ELR (cell line): ENCODE data around the gene CDC42BPG.

Experiments
- DNase-seq: peaks from one replicate; pipeline ENCODE4 v3.0.0-alpha.2; 2015; ENCODE audit warnings: low read depth

CDC42BPG gene

DNA sequence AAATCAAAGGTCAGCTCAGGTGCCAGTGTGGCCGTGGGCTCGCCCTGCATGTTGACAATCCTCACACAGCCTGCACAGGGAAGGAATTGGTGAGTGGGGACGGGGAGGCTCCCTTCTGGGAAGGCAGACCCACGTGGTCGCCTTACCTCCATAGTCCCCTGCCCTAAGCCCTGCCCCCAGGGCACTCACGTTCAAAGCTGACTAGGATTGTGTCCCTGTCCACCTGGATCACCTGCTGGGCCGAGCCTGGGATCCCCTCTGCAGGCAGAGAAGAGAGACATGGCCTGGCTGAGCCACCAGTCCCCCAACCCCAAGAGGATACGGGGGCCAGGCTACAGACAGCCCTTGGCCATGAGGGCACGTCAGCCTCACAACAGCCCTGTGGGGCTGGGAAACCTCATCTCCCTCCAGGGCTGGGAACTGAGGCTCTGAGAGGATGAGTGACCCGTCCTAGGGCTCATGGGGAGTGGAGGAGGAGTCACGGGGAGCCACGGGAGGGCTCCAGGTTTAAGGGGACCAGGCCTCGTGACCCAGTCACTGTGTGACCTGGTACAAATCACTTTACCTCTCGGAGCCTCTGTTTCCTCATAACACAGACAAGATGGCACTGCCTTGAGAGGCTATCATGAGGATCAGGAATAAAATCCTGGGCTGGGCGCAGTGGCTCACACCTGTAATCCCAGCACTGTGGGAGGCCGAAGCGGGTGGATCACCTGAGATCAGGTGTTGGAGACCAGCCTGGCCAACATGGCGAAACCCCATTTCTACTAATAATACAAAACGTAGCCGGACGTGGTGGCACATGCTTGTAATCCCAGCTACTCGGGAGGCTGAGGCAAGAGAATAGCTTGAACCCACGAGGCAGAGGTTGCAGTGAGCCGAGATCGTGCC lies 54.0 kb downstream of the CDC42BPG start:
- no peak for DNase-seq

GRCh38 chr11:64789331-64790204 lies 54.9 kb downstream of the CDC42BPG start:
- DNase-seq = no peak

DNA sequence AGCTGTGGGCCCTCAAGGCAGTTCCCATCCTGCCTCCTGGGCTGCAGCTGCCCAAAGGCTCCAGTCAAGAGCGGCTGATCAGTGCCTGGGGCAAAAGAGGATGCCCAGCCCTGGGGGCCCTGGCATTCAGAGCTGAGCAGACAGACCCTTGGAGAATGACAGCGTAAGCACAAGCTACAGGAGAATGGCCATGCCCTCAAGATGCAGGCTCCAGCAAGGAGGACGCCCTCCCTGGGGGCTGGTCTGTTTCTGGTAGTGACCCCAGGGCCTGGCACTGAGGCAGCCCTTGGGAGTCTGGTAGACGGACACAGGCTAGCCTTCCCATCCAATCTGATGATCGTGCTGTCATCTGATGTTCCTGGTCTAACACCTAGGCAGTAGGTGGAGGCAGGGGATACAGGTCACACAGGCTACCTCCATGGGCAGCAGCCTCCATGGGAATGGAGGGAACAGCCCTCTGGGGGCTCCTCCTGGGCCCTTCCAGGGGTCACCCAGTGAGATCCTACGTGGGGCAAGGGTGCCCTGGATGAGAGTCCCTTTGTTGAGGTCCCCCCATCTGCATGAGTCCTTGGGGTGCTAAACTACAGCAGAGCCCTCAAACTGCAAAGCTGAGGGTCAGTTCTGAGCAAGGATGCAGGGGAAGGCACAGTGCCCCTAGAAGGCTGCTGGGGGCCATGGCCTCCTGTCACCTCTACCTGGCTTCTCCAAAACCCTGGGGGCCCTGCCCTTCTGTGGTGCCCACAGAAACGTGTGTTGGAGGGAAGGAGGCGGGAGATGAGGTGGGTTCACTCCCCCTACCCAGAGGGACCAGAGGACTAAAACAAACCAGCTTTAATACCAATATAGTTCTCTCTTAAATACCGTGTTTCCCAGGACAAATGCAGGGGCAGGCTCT lies 55.9 kb downstream of the CDC42BPG start:
- DNase-seq = no peak

DNA sequence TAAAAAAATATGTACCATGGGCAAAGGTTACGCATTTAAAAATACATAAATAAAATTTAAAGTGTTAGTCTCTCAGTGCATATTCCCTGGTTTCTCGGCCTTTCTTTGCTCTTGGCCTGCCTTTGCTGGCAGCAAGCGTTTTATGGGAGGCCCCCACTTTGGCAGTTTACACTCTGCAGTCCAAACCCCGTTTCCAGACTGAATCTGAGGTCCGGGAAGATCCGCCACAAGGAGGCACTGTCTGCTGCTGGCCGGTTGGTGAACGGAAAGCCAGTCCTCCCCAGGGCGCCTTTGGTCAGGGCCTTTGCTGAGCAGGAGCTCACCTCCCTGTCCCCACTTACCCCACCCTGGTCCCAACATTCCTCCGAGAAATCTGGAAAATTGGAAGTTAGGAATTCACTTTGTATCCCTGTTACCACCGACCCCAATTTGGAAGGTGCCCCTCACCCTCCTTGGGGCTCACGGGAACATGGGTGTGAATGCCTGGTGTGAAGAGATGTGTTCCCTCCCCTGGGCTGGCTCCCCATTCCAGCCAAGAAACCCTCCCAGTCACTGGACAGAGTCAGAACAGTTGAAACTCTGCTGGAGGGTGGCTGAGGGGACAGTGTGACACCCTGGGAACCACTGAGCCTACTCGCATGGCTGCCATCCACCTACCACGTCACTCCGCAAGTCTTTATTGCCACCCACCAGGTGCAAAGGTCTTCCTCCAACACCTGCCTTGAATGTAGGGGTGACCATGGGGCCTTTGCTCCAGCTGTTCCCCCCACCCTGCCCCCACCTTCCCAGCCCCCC lies 56.7 kb downstream of the CDC42BPG start:
- peak; percentile 64 for DNase-seq

DNA sequence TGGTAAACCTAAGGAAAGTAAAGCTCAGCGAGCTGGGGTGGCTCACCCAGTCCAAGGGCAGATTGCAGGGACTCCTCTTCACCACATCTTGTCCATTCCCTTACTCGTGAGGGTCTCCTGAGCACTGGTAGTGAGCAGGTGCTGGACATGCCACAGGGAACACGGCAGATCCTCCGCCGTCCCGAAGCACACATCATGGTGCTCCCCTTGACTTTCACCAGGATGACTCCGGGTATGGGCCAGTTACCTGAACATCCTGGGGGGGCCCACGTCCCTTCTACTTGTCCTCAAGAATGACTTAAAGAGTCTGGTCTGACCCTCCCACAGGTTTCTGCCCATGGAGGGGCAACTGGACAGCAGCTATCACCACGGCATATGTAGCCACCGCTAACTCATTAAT lies 58.1 kb downstream of the CDC42BPG start:
- no peak for DNase-seq

DNA sequence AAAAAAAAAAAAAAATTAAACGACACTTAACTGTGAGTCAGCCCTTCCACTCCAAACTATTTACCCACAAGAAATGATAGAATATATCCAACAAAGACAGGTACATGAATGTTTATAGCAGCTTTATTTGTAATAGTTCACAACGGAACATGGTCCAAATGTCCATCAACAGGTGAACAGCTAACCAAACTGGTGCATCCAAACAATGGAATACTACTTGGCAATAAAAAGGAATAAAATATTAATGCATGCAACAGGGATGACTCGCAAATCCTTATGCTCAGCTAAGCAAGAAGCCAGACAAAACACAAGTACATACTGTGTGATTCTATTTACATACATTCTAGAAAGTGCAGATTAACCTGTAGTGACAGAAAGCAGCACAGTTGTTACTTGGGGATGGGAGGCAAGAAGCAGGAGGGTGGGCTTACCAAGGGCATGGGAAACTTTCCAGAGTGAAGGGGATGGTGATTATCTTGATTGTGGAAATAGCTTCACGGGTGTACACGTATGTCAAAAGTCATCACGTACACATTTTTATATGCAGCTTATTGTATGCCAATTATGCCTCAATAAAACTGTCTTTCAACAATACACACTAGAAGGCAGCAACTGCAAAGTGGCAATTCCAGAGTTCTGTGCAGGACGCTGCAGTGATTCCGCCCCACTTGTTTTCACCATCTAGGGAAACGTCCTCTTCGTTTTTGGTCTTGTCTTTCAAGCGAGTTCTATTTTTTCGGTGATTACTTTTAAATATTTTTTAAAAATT lies 59.5 kb downstream of the CDC42BPG start:
- DNase-seq = no peak

DNA sequence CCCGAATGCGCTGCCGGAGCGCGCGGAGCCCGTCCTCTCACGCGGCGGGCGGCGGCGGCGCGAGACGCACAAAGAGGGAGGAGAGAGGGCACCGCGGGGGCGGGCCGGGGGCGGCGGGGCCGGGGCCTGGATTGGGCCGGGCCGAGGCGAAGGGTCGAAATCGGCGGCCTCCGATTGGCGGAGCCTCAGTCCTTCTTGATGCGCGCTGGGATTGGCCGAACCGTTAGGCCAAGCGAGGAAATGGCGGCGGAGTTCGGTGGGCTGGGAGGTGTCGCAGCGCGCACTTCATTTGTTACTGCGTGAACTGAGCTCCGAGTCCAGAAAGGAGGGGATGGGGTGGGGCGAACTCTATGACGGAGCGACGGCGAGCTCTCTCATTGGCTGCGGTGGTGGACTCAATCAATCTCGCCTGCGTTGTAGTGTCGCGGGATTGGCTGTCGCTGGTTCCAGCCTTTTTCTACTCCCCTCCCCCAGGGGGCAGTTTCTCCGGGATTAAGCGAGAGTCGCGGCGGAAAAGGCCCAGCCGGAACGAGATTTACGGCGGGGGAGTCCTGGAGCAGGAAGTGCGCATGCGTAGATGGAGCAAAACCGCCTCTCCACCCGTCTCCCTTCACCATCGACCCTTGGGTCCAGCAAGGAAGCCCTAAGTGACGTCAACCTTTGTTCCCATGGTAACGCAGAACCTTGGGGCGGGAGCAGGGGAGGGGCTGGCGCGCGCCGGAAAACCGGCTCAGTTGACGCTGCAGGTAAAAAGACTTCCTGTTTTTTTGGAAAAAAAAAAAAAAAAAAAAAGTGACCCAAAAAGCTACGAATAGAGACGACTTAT lies 65.8 kb downstream of the CDC42BPG start, which contains the start of gene SF1:
TSS of gene SF1 (minus strand) at position 70 of the 826 bp plus-strand sequence. CDS start 150 bp downstream, outside the sequence.
- DNase-seq = peak; percentile 100

- DNase-seq = no peak
Observed at GRCh38 chr11:64778223-64778472, 66.3 kb downstream of the CDC42BPG start.

DNA sequence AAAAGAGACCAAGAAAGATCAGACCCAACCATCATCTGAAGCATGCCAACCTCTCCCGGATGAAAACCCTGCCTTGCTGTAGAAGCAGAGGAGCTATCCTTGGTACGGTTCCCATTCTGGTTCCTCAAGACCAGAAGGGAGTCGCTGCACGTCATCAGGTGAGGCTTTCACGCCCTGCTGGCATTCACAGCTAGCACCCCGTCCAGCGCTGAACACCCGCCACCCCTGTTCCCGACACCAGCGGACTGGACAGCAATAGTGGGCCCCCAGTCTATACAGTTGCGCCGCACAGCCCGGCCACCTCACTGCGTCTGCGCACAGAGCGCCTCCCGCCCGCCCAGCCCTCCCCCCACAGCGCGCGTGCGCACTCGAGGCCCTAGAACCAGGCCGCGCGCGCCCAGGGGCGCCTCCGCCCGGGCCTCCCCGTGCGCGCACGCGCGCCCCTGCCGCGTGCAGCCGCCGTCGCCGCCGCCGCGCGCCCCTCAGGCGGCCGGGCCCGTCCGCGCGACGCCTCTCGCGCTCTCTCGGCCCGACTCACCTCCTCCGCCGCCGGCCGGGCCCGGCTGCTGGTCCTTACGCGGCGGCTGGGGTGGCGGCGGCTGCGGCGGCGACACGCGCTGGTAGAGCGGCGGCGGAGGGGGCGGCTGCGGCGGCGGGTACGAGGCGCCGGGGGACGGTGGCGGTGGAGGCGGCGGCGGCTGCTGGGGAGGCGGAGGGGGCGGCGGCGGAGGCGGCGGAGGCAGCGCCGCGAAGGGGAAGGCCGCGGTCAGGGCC lies 66.8 kb downstream of the CDC42BPG start:
- peak; percentile 81 for DNase-seq

- DNase-seq = no peak
Observed at GRCh38 chr11:64776875-64777274, 67.6 kb downstream of the CDC42BPG start.

DNA sequence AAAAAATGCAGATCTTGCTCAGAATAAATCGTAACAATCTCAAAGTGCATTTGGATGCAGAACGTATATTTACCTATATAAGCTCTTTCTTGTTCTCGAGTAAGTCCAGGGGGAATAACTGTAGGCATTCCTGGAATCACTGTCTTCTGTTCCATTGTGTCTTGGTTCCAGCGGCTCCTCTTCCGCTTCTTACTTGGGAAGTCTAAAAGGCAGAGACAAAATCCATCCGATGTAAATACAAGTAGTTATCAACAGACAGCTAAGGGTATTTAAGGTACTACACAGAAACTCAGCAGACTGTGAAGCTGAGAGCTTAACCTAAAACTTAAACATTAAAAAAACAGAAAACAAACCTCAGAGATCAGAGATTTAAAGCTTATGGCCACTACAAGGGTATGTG lies 68.0 kb downstream of the CDC42BPG start:
- no peak for DNase-seq

DNA sequence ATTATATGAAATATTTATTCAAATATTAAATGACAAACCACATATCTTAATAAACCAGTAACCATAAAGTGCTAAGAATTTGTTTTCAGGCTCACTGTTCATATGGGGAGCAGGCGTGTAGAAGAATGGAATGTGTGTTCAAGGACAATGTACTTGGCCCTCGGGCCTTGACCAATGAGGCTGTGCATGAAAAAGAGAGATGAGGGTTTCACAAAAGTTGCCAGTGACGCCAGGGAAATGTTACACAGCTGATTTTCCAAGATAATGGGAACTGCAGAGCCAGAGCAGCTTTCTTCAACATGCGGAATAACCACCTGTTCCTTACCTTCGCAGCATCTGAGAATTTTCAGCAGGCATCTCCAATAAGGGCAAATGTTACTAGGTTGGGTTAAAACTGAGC lies 70.3 kb downstream of the CDC42BPG start:
- DNase-seq = no peak
